Mesendoderm (in vitro differentiated cells): ENCODE results near the gene ATR.

Experiments used
- DNase-seq: peaks from one replicate; pipeline ENCODE4 v3.0.0; 2013
- H2AK5ac ChIP-seq: 2 replicates; pipeline ENCODE4 v1.6.1; 2013; ENCODE audit warnings: low read length, inconsistent platforms
- H2BK120ac ChIP-seq: 2 replicates; pipeline ENCODE4 v1.6.1; 2013; ENCODE audit warnings: low read depth, mild to moderate bottlenecking, low read length, moderate library complexity, mixed read lengths
- H2BK15ac ChIP-seq: replicated peaks from 2 replicates; pipeline ENCODE4 v1.6.1; 2013; ENCODE audit warnings: low read depth, mild to moderate bottlenecking, moderate library complexity
- H2BK5ac ChIP-seq: 2 replicates; pipeline ENCODE4 v1.6.1; 2013; ENCODE audit warnings: low read length, inconsistent platforms
- H3K18ac ChIP-seq: 2 replicates; pipeline ENCODE4 v1.6.1; 2013; ENCODE audit warnings: mild to moderate bottlenecking, low read length, mixed read lengths
- H3K23ac ChIP-seq: one replicate; pipeline ENCODE4 v1.6.1; 2013; ENCODE audit warnings: low read length
- H3K27ac ChIP-seq: 2 replicates; pipeline ENCODE4 v1.5.1; 2013; ENCODE audit warnings: low read depth, mild to moderate bottlenecking, inconsistent platforms, low read length, moderate library complexity
- H3K27me3 ChIP-seq: 2 replicates; pipeline ENCODE4 v1.6.1; 2013; ENCODE audit warnings: low read length, control low read depth, mild to moderate bottlenecking, inconsistent platforms; ENCODE audit not compliant: insufficient read depth, poor library complexity
- H3K36me3 ChIP-seq: 2 replicates; pipeline ENCODE4 v1.6.1; 2013; ENCODE audit warnings: low read length, inconsistent platforms; ENCODE audit not compliant: control insufficient read depth, insufficient read depth
- H3K4ac ChIP-seq: one replicate; pipeline ENCODE4 v1.6.1; 2013; ENCODE audit warnings: low read depth, mild to moderate bottlenecking, low read length, moderate library complexity
- H3K4me1 ChIP-seq: 2 replicates; pipeline ENCODE4 v1.6.1; 2013; ENCODE audit warnings: low read depth, low read length, inconsistent platforms; ENCODE audit not compliant: control insufficient read depth
- H3K4me2 ChIP-seq: 2 replicates; pipeline ENCODE4 v1.6.1; 2013; ENCODE audit warnings: low read length
- H3K4me3 ChIP-seq: 2 replicates; pipeline ENCODE4 v1.5.1; 2013; ENCODE audit warnings: mild to moderate bottlenecking, low read length
- H3K56ac ChIP-seq: one replicate; pipeline ENCODE4 v1.6.1; 2013; ENCODE audit warnings: low read length
- H3K79me1 ChIP-seq: 2 replicates; pipeline ENCODE4 v1.6.1; 2013; ENCODE audit warnings: low read length, inconsistent platforms
- H3K79me2 ChIP-seq: 2 replicates; pipeline ENCODE4 v1.6.1; 2013; ENCODE audit warnings: mild to moderate bottlenecking, low read length; ENCODE audit not compliant: control insufficient read depth, insufficient read depth
- H3K9ac ChIP-seq: 2 replicates; pipeline ENCODE4 v1.6.1; 2013; ENCODE audit warnings: low read length, inconsistent platforms
- H4K5ac ChIP-seq: one replicate; pipeline ENCODE4 v1.6.1; 2013; ENCODE audit warnings: low read length
- H4K8ac ChIP-seq: one replicate; pipeline ENCODE4 v1.6.1; 2013; ENCODE audit warnings: low read depth, mild to moderate bottlenecking, control low read depth, low read length, moderate library complexity
- WGBS: extraction: QIAGEN DNeasy Blood & Tissue Kit; methylation state at CpG from one replicate; pipeline ENCODE4 v1.1.7; 2013; ENCODE audit warnings: low lambda C conversion rate, missing lambda C conversion rate; ENCODE audit not compliant: insufficient coverage; ENCODE audit errors: extremely low coverage; 5-methylcytosine and 5-hydroxymethylcytosine counted together

Gene ATR

DNA sequence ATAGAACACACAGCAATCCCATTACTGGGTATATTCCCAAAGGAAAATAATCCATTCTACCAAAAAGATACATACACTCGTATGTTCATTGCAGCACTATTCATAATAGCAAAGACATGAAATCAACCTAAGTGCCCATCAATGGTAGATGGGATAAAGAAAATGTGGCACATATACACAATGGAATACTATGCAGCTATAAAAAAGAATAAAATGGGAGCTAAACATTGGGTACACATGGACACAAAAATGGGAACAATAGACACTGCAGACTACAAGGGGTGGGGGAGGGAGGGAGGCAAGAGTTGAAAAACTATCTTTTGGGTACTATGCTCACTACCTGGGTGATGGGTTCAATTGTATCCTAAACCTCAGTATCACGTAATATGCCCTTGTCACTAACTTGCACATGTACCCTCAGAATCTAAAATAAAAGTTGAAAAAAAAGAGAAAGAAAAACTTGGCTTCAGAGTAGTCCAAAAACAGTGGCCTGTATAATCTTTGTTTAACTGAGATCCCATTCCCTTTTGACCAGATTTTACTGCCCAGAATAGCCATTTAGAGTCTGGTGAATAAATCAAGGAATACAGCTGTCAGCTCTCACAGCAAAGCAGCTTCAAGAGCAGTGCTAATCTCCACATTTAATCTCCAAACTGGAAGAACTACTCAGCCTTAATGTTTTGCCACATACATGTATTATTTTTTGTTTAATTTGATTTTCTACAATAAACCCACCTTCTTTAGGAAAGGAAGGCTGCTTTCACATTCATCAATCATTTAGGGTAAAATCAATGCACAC is 76.1 kb downstream of the ATR start:
- no peaks in the 10 kb centered on the region for H3K79me1 ChIP-seq
- H3K4me3 ChIP-seq = no peak overlapping the region
- no peaks in the 10 kb centered on the region for H3K4me1 ChIP-seq
- H2AK5ac ChIP-seq = no peak overlapping the region
- no CpG with 5 or more reads among the region's 2 CpGs for WGBS
- DNase-seq = no peak
- no peaks in the 10 kb centered on the region for H3K36me3 ChIP-seq
- no peak overlapping the region for H4K8ac ChIP-seq
- no peak overlapping the region for H3K23ac ChIP-seq
- no peak overlapping the region for H3K4ac ChIP-seq
- no peak overlapping the region for H3K9ac ChIP-seq
- no peak overlapping the region for H2BK5ac ChIP-seq
- no peak overlapping the region for H3K56ac ChIP-seq
- no peak overlapping the region for H3K18ac ChIP-seq
- no peak overlapping the region for H3K4me2 ChIP-seq
- H3K79me2 ChIP-seq = no peaks in the 10 kb centered on the region
- H3K27ac ChIP-seq = no peak overlapping the region
- H3K27me3 ChIP-seq = no peaks in the 10 kb centered on the region
- no peak overlapping the region for H2BK120ac ChIP-seq
- H2BK15ac ChIP-seq = no peak overlapping the region
- no peak overlapping the region for H4K5ac ChIP-seq

DNA sequence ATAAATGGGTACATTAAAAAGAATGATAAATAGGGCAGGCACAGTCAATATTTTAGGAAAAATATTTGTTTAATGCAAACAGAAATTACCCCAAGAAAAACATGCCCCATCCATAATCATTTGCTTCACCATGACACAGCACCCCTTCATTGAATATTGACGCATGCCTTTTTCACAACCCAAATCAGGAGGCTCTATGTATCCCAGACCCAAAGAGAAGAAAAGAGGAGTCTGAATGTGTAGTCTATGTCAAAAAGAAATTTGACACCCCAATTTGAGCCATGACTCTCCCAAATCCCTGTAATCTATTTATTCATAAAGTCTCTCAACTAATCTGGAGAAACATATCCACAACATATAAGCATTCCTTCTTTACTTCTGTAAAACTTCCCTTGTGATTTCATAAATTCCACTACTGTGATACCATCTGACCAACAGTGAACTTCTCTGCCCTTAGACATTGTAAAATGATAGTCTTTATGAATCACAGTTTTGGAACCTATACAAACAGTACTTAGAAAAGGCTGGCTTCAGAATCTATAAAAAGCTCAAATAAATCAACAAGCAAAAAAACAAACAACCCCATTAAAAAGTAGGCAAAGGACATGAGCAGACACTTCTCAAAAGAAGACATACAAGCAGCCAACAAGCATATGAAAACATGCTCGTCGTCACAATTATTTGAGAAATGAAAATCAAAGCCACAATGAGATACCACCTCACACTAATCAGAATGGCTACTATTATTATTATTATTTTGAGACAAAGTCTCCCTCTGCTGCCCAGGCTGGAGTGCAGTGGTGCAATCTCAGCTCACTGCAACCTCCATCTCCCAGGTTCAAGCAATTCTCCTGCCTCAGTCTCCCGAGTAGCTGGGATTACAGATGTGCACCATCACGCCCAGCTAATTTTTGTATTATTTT is 77.3 kb downstream of the ATR start:
- Histone ChIP-seq H2BK5ac (no peak overlapping the region), H3K4me3 (no peak overlapping the region), H3K27me3 (no peaks in the 10 kb centered on the region), H2AK5ac (no peak overlapping the region), H3K56ac (no peak overlapping the region), H4K8ac (no peak overlapping the region), H2BK120ac (no peak overlapping the region), H3K9ac (no peak overlapping the region), H3K18ac (no peak overlapping the region), H3K4me1 (no peaks in the 10 kb centered on the region), H4K5ac (no peak overlapping the region), H3K79me1 (no peaks in the 10 kb centered on the region), H3K4me2 (no peak overlapping the region), H3K79me2 (no peaks in the 10 kb centered on the region), H3K36me3 (no peaks in the 10 kb centered on the region), H2BK15ac (no peak overlapping the region), H3K4ac (no peak overlapping the region), H3K27ac (no peak overlapping the region), H3K23ac (no peak overlapping the region)
- no CpG with 5 or more reads among the region's 5 CpGs for WGBS
- DNase-seq = no peak

DNA sequence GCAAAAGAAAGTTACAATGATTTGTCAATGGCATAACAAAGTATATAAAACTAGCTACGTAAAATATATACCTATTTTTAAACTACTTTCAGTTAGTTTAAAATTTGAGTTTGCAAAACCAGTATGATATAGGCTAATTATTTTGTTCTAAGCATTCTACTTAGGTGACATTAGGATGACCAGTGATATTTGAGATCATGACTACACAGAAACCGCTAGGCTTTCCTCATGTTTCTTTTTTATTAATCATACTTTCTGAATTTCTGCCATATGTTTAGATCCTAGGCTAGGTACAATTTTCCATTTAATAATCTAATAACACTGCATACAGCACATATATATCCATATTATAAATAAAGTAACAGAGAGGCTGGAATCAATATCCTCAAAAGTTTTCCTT is 78.3 kb downstream of the ATR start:
- no peak overlapping the region for H3K18ac ChIP-seq
- no peak overlapping the region for H2BK5ac ChIP-seq
- no peak overlapping the region for H3K4ac ChIP-seq
- H2AK5ac ChIP-seq = no peak overlapping the region
- DNase-seq = no peak
- no peaks in the 10 kb centered on the region for H3K79me1 ChIP-seq
- H4K8ac ChIP-seq = no peak overlapping the region
- H3K27ac ChIP-seq = no peak overlapping the region
- H4K5ac ChIP-seq = no peak overlapping the region
- no peak overlapping the region for H3K56ac ChIP-seq
- no peaks in the 10 kb centered on the region for H3K27me3 ChIP-seq
- no peak overlapping the region for H2BK120ac ChIP-seq
- H3K4me1 ChIP-seq = no peaks in the 10 kb centered on the region
- H2BK15ac ChIP-seq = no peak overlapping the region
- no peak overlapping the region for H3K9ac ChIP-seq
- WGBS = no CpG with 5 or more reads among the region's 2 CpGs
- H3K36me3 ChIP-seq = no peaks in the 10 kb centered on the region
- H3K4me2 ChIP-seq = no peak overlapping the region
- H3K4me3 ChIP-seq = no peak overlapping the region
- H3K23ac ChIP-seq = no peak overlapping the region
- no peaks in the 10 kb centered on the region for H3K79me2 ChIP-seq

DNA sequence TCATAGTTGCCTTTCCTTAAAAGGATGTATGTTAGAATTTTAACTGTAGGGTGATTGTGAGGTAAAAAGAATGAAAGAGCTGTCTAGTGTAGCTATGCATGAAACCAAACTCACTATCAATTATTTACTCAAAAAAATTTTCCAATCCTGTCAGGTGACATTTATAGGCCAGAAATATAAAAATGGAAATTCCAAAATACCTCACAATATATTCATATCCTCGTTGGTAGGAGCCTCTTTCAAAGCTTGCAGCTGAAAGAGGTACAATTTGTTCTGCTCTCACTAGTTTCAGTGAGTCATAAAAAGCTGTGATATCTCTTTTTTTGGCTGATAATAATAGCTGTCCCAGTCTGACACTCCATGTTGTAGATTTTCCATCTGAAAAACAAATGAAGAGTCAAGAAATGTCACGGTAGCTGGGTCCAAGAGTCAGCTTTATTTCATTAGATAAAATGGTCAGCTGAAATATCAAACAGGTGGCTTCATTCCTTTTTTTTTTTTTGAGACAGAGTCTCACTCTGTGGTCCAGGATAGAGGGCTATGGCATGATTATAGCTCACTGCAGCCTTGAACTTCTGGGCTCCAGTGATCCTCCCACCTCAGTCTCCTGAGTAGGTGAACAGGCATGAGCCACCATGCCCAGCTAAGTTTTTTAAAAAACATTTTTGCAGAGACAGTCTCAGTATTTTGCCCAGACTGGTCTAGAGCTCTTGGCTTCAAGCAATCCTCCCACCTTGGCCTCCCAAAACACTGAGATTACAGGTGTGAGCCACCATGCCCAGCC is 79.9 kb downstream of the ATR start:
- Histone ChIP-seq H2BK120ac (no peak overlapping the region), H2BK5ac (no peak overlapping the region), H3K56ac (no peak overlapping the region), H2AK5ac (no peak overlapping the region), H3K27ac (no peak overlapping the region), H3K18ac (no peak overlapping the region), H3K36me3 (no peaks in the 10 kb centered on the region), H3K79me2 (no peaks in the 10 kb centered on the region), H3K4me3 (no peak overlapping the region), H3K23ac (no peak overlapping the region), H4K5ac (no peak overlapping the region), H4K8ac (no peak overlapping the region), H3K4me2 (no peak overlapping the region), H3K4me1 (no peaks in the 10 kb centered on the region), H3K9ac (no peak overlapping the region), H3K4ac (no peak overlapping the region), H3K27me3 (no peaks in the 10 kb centered on the region), H2BK15ac (no peak overlapping the region), H3K79me1 (no peaks in the 10 kb centered on the region)
- no peak for DNase-seq
- whole genome bisulfite sequencing = no CpG with 5 or more reads among the region's 2 CpGs

DNA sequence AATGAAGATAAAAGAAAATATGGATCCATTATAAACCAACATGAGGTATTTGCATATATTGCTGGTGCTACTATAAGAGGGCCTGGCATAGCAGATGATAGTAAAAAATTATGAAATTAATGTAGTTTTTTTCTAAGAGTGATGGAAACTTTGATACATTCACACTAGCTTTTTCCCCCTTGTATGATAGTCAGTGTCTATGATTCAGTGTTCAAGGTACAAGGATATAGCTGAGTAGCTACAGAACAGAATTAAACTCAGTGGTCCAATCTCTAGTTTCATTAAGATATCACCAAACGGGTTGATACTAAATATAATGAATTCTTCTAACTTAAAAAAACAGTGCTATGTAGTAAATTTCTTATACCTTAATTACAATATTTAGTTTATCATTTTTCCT is 80.8 kb downstream of the ATR start:
- Histone ChIP-seq H3K79me1 (no peaks in the 10 kb centered on the region), H2BK15ac (no peak overlapping the region)

More for the DNA sequence above, 80.8 kb downstream of the ATR start:
- Histone ChIP-seq H4K5ac (no peak overlapping the region), H4K8ac (no peak overlapping the region), H3K4me2 (no peak overlapping the region), H2BK5ac (no peak overlapping the region), H3K18ac (no peak overlapping the region), H3K23ac (no peak overlapping the region), H3K9ac (no peak overlapping the region), H2BK120ac (no peak overlapping the region), H3K27me3 (no peaks in the 10 kb centered on the region), H3K79me2 (no peaks in the 10 kb centered on the region), H2AK5ac (no peak overlapping the region), H3K36me3 (no peaks in the 10 kb centered on the region), H3K4me3 (no peak overlapping the region), H3K4ac (no peak overlapping the region), H3K56ac (no peak overlapping the region), H3K27ac (no peak overlapping the region), H3K4me1 (no peaks in the 10 kb centered on the region)
- WGBS = no CpG with 5 or more reads among the region's 1 CpG
- no peak for DNase-seq
